HG03460 (cell line): Measurements from ENCODE around the gene CHN2.

Experiments used
- ATAC-seq: cut with Tn5 transposase; IDR thresholded peaks from one replicate; pipeline ENCODE4 v1.9.1; 2021; ENCODE audit not compliant: unreplicated experiment

CHN2 gene

GRCh38 chr7:29194594-29195427, at the start of gene CHN2:
TSS of gene CHN2 (plus strand) at chr7:29194775.
- ATAC-seq: no peak

- ATAC-seq: no peak
Observed at GRCh38 chr7:29145553-29146056, 49.0 kb upstream of the CHN2 start.

- no peak for ATAC-seq
Observed at GRCh38 chr7:29146057-29146706, 48.4 kb upstream of the CHN2 start, which contains the start of gene CPVL. TSS of gene CPVL (minus strand) at chr7:29146537. CDS start at chr7:29121061, 25,476 bp downstream.

- no peak for ATAC-seq
Observed at GRCh38 chr7:29146888-29147609, 47.5 kb upstream of the CHN2 start.

GRCh38 chr7:29147821-29148220, 46.8 kb upstream of the CHN2 start:
- ATAC-seq: no peak

DNA sequence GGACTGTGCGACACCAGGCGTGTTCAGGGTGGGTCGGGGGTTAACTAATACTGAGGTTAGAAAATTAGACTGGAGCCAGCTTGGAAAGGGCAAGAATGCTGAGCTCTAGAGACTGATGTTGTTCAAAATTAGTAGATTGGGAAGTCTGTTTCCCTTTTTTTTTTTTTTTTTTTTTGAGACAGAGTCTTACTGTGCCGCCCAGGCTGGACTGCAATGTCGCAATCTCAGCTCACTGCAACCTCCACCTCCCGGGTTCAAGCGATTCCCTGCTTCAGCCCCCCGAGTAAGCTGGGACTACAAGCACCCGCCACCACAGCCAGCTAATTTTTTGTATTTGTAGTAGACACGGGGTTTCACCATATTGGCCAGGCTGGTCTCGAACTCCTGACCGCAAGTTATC, 45.5 kb upstream of the CHN2 start:
- ATAC-seq: no peak

DNA sequence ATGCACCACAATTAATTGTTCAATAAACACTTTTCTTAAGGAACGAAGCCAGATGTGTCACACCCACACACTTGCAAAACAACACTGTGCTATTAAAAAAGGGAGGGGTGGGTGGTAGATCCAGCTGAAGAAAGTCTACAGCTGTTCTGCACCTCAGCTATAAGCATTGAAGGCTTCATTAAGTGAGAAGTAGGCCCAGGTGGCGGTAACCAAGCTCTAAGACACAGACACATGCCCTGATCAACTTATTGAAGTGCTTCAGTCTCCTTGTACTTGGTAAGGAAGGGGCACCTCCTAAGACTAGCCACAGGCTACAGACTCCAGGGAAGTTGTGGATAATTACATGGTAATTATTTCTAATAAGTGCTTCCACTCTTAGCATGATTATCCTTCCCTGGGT, 43.7 kb upstream of the CHN2 start:
- no peak for ATAC-seq

- no peak for ATAC-seq
Observed at GRCh38 chr7:29154076-29154475, 40.5 kb upstream of the CHN2 start.

GRCh38 chr7:29156907-29157452, 37.6 kb upstream of the CHN2 start:
- ATAC-seq: no peak

DNA sequence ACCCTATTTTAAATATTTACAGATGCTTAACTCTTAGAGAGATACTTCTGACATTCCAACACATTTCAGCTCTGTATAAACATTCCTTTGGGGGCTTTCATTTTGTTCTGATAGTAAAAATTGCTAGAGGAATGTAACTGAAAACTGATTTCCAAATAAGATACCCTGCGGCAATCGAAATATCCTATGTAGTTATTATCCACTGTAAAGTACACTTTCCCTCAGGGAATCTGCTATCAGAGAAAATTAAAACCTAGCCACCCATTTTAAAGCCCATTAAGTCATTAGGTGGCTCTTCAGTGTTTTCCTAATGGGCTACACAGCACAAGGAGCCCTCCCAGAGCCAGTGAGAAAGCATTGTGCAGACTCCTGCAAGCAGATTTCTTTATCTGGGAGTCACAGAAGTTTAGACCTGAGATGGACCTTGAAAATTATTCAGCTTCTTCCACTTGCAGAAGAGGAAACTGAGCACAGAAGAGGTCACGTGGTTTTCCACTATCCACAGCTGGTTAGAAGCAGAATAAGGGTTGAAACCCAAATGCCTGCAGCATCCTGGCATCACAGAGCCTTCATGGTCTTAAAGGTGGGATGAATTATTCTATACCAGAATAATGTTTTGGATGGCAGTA, 35.7 kb upstream of the CHN2 start:
- ATAC-seq: no peak

- ATAC-seq: no peak
Observed at GRCh38 chr7:29160080-29160479, 34.5 kb upstream of the CHN2 start.

DNA sequence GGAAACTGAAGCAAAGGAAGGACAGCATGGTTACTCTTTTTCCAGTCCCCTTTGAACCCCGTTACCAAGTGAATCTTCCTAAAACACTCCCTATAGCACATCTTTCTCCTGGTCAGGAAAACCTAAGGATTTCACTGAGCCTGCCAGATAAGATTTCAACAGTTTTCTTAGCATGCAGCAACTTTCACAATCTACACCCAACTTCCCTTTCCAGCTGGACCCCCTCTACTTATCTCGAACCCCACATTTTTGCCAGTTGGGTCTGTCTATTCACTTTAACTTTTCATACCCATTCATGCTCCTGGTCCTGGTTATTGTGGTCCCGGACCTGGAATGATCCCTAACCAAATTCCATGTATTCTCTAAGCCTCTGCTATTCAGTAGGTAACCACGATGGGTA, 33.3 kb upstream of the CHN2 start:
- no peak for ATAC-seq

GRCh38 chr7:29162577-29162976, 32.0 kb upstream of the CHN2 start:
- ATAC-seq: no peak

- ATAC-seq: no peak
Observed at GRCh38 chr7:29163854-29164253, 30.7 kb upstream of the CHN2 start.

- no peak for ATAC-seq
Observed at GRCh38 chr7:29167721-29168120, 26.9 kb upstream of the CHN2 start.

DNA sequence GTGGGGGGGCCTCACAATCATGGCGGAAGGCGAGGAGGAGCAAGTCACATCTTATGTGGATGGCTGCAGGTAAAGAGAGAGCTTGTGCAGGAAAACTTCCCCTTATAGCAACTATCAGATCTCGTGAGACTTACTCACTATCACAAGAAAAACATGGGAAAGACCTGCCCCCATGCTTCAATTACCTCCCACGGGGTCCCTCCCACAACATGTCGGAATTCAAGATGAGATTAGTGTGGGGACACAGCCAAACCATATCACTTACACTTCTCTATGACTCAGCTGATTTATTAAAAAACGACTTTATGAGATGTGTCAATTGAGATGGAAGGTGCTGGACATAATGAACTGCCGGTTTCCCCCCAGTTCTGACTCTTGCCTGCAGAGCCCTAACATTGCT, 23.8 kb upstream of the CHN2 start:
- no peak for ATAC-seq

DNA sequence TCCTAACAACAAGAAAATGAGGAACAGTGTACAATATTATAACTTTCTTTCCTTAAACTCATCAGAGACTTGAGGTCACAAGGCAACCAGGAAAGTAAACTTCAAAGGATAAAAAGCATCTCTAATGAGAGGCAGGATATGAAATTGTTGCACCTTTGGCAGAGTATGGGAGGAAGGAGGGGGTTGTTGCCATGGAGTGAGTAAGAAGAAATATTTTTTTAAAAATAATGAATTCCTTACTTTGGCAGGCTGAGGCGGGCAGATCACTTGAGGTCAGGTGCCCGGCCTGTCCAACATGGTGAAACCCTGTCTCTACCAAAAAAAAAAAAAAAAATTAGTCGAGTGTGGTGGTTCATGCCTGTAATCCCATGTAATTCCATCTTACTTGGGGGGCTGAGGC, 21.1 kb upstream of the CHN2 start:
- no peak for ATAC-seq

DNA sequence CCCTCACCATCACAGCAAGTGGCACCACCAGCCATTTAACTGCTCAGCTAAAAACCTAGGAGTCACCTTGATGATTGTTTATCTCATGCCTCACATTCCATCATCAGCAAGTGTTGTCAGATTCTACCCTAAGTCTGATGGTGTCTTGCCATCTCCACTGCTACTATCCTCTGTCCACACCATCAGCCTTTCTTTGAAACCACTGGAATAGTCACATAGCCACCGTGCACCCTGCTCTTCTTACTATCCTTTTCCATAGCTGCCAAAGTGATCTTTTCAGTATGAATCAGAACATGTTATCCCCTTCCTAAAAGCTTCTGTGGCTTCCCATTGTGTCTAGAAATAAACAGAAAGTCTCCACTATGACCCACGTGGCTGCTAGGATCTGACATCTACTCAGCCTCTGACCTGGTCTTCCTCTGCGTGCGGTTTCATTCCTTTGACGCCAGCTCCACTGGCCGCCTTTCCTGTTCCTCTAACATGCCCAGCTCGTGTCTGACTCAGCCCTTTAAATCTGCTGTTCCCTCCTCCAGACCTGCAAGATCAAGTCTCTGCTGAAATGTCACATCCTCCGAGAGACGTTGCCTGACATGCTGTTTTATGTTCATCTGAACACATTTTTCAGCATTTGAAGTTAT, 16.5 kb upstream of the CHN2 start:
- ATAC-seq: no peak

DNA sequence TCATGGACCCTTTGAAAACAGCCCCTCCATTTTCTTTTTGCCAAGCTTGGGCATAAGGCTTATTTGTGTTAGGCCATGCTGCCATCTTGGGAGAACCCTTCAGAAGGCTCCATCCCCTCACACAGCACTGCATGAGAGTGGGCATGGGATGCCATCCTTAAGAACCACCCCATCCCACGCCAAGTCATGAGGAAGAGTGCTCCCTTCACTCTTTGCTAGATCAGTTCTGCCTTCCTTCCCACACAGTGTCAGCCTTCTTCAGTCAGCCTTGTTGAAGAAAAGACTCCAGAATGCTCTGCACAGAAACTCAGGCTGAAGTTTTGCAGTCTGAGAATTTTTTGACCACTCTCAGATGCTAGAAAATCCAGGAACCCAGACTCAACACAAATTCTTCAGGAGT, 15.5 kb upstream of the CHN2 start:
- ATAC-seq: no peak

DNA sequence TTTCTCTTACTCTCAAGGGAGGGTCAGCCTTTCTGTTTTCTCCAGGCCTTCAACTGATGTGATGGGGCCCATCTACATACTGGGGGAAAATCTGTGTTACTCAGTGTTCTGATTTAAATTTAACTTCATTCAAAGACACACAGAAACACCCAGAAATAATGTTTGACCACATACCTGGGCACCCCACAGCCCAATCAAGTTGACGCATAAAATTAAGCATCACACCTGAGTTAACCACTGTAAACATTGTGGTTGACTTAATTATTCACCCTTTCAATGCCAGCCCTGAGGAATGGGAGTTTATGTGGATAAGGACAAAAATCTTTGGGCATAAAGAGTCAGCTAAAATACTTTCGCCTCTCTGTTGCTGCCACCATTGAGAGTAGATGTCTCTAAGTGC, 10.0 kb upstream of the CHN2 start:
- ATAC-seq: no peak
